ENCODE data around the gene OVOL1.

The OVOL1 gene

GRCh38 chr11:65794570-65795510, 8.0 kb downstream of the OVOL1 start:
- Histone ChIP-seq H3K27ac (ENCODE audit: low read length) (no peak overlapping the region), H3K36me3 (ENCODE audit: control insufficient read depth in 1 of 2, insufficient read depth in 2 of 2, low read length in 2 of 2) (no peaks in the 10 kb centered on the region), H3K4me3 (ENCODE audit: low read depth in 1 of 2, low read length in 2 of 2) (no peak overlapping the region), H3K4me1 (ENCODE audit: control insufficient read depth in 1 of 2, insufficient read depth in 2 of 2, low read length in 2 of 2) (no peaks in the 10 kb centered on the region), H3K27me3 (ENCODE audit: low read depth, low read length) (no peaks in the 10 kb centered on the region), H3K9me3 (ENCODE audit: control insufficient read depth in 1 of 2, low read length in 2 of 2) (no peaks in the 10 kb centered on the region)

- Histone ChIP-seq H3K4me3 (ENCODE audit: low read depth in 1 of 2, low read length in 2 of 2) (no peak overlapping the region), H3K4me1 (ENCODE audit: control insufficient read depth in 1 of 2, insufficient read depth in 2 of 2, low read length in 2 of 2) (no peaks in the 10 kb centered on the region), H3K27ac (ENCODE audit: low read length) (no peak overlapping the region), H3K36me3 (ENCODE audit: control insufficient read depth in 1 of 2, insufficient read depth in 2 of 2, low read length in 2 of 2) (no peaks in the 10 kb centered on the region), H3K9me3 (ENCODE audit: control insufficient read depth in 1 of 2, low read length in 2 of 2) (no peaks in the 10 kb centered on the region), H3K27me3 (ENCODE audit: low read depth, low read length) (no peaks in the 10 kb centered on the region)
Observed at GRCh38 chr11:65796726-65797601, 10.1 kb downstream of the OVOL1 start.

- Histone ChIP-seq H3K9me3 (ENCODE audit: control insufficient read depth in 1 of 2, low read length in 2 of 2) (no peaks in the 10 kb centered on the region), H3K4me3 (ENCODE audit: low read depth in 1 of 2, low read length in 2 of 2) (no peak overlapping the region), H3K4me1 (ENCODE audit: control insufficient read depth in 1 of 2, insufficient read depth in 2 of 2, low read length in 2 of 2) (no peaks in the 10 kb centered on the region), H3K36me3 (ENCODE audit: control insufficient read depth in 1 of 2, insufficient read depth in 2 of 2, low read length in 2 of 2) (no peaks in the 10 kb centered on the region), H3K27ac (ENCODE audit: low read length) (no peak overlapping the region), H3K27me3 (ENCODE audit: low read depth, low read length) (no peaks in the 10 kb centered on the region)
Observed at GRCh38 chr11:65797711-65798110, 10.8 kb downstream of the OVOL1 start.

GRCh38 chr11:65798882-65799281, 12.0 kb downstream of the OVOL1 start:
- no peaks in the 10 kb centered on the region for H3K4me1 ChIP-seq (ENCODE audit: control insufficient read depth in 1 of 2, insufficient read depth in 2 of 2, low read length in 2 of 2)
- peaks cover 4% of the 10 kb centered on the region for H3K27me3 ChIP-seq (ENCODE audit: low read depth, low read length)
- no peak overlapping the region for H3K27ac ChIP-seq (ENCODE audit: low read length)
- H3K9me3 ChIP-seq (ENCODE audit: control insufficient read depth in 1 of 2, low read length in 2 of 2) = no peaks in the 10 kb centered on the region
- no peaks in the 10 kb centered on the region for H3K36me3 ChIP-seq (ENCODE audit: control insufficient read depth in 1 of 2, insufficient read depth in 2 of 2, low read length in 2 of 2)
- no peak overlapping the region for H3K4me3 ChIP-seq (ENCODE audit: low read depth in 1 of 2, low read length in 2 of 2)

GRCh38 chr11:65801153-65801987, 14.5 kb downstream of the OVOL1 start:
- no peaks in the 10 kb centered on the region for H3K9me3 ChIP-seq (ENCODE audit: control insufficient read depth in 1 of 2, low read length in 2 of 2)
- peaks cover 5% of the 10 kb centered on the region for H3K27me3 ChIP-seq (ENCODE audit: low read depth, low read length)
- H3K36me3 ChIP-seq (ENCODE audit: control insufficient read depth in 1 of 2, insufficient read depth in 2 of 2, low read length in 2 of 2) = no peaks in the 10 kb centered on the region
- H3K27ac ChIP-seq (ENCODE audit: low read length) = no peak overlapping the region
- no peaks in the 10 kb centered on the region for H3K4me1 ChIP-seq (ENCODE audit: control insufficient read depth in 1 of 2, insufficient read depth in 2 of 2, low read length in 2 of 2)
- no peak overlapping the region for H3K4me3 ChIP-seq (ENCODE audit: low read depth in 1 of 2, low read length in 2 of 2)

GRCh38 chr11:65802841-65803240, 16.0 kb downstream of the OVOL1 start:
- no peak overlapping the region for H3K4me3 ChIP-seq (ENCODE audit: low read depth in 1 of 2, low read length in 2 of 2)
- H3K4me1 ChIP-seq (ENCODE audit: control insufficient read depth in 1 of 2, insufficient read depth in 2 of 2, low read length in 2 of 2) = no peaks in the 10 kb centered on the region
- no peak overlapping the region for H3K27ac ChIP-seq (ENCODE audit: low read length)
- no peaks in the 10 kb centered on the region for H3K9me3 ChIP-seq (ENCODE audit: control insufficient read depth in 1 of 2, low read length in 2 of 2)
- peaks cover 5% of the 10 kb centered on the region for H3K27me3 ChIP-seq (ENCODE audit: low read depth, low read length)
- no peaks in the 10 kb centered on the region for H3K36me3 ChIP-seq (ENCODE audit: control insufficient read depth in 1 of 2, insufficient read depth in 2 of 2, low read length in 2 of 2)

GRCh38 chr11:65803797-65804492, 17.1 kb downstream of the OVOL1 start:
- H3K36me3 ChIP-seq (ENCODE audit: control insufficient read depth in 1 of 2, insufficient read depth in 2 of 2, low read length in 2 of 2) = no peaks in the 10 kb centered on the region
- H3K4me1 ChIP-seq (ENCODE audit: control insufficient read depth in 1 of 2, insufficient read depth in 2 of 2, low read length in 2 of 2) = no peaks in the 10 kb centered on the region
- no peaks in the 10 kb centered on the region for H3K9me3 ChIP-seq (ENCODE audit: control insufficient read depth in 1 of 2, low read length in 2 of 2)
- no peak overlapping the region for H3K4me3 ChIP-seq (ENCODE audit: low read depth in 1 of 2, low read length in 2 of 2)
- no peak overlapping the region for H3K27ac ChIP-seq (ENCODE audit: low read length)
- H3K27me3 ChIP-seq (ENCODE audit: low read depth, low read length) = peaks cover 5% of the 10 kb centered on the region

GRCh38 chr11:65806979-65807378, 20.1 kb downstream of the OVOL1 start:
- Histone ChIP-seq H3K4me3 (ENCODE audit: low read depth in 1 of 2, low read length in 2 of 2) (no peak overlapping the region), H3K9me3 (ENCODE audit: control insufficient read depth in 1 of 2, low read length in 2 of 2) (no peaks in the 10 kb centered on the region), H3K36me3 (ENCODE audit: control insufficient read depth in 1 of 2, insufficient read depth in 2 of 2, low read length in 2 of 2) (no peaks in the 10 kb centered on the region), H3K4me1 (ENCODE audit: control insufficient read depth in 1 of 2, insufficient read depth in 2 of 2, low read length in 2 of 2) (no peaks in the 10 kb centered on the region), H3K27me3 (ENCODE audit: low read depth, low read length) (peaks cover 5% of the 10 kb centered on the region), H3K27ac (ENCODE audit: low read length) (no peak overlapping the region)

- Histone ChIP-seq H3K27me3 (ENCODE audit: low read depth, low read length) (peaks cover 2% of the 10 kb centered on the region), H3K27ac (ENCODE audit: low read length) (no peak overlapping the region), H3K36me3 (ENCODE audit: control insufficient read depth in 1 of 2, insufficient read depth in 2 of 2, low read length in 2 of 2) (no peaks in the 10 kb centered on the region), H3K4me1 (ENCODE audit: control insufficient read depth in 1 of 2, insufficient read depth in 2 of 2, low read length in 2 of 2) (no peaks in the 10 kb centered on the region), H3K4me3 (ENCODE audit: low read depth in 1 of 2, low read length in 2 of 2) (no peak overlapping the region), H3K9me3 (ENCODE audit: control insufficient read depth in 1 of 2, low read length in 2 of 2) (no peaks in the 10 kb centered on the region)
Observed at GRCh38 chr11:65808744-65809341, 22.0 kb downstream of the OVOL1 start.

GRCh38 chr11:65809496-65809895, 22.6 kb downstream of the OVOL1 start:
- Histone ChIP-seq H3K4me3 (ENCODE audit: low read depth in 1 of 2, low read length in 2 of 2) (no peak overlapping the region), H3K36me3 (ENCODE audit: control insufficient read depth in 1 of 2, insufficient read depth in 2 of 2, low read length in 2 of 2) (no peaks in the 10 kb centered on the region), H3K27me3 (ENCODE audit: low read depth, low read length) (no peaks in the 10 kb centered on the region), H3K4me1 (ENCODE audit: control insufficient read depth in 1 of 2, insufficient read depth in 2 of 2, low read length in 2 of 2) (no peaks in the 10 kb centered on the region), H3K27ac (ENCODE audit: low read length) (no peak overlapping the region), H3K9me3 (ENCODE audit: control insufficient read depth in 1 of 2, low read length in 2 of 2) (no peaks in the 10 kb centered on the region)
